ENCODE data around the gene NEDD4L.

The NEDD4L gene

DNA sequence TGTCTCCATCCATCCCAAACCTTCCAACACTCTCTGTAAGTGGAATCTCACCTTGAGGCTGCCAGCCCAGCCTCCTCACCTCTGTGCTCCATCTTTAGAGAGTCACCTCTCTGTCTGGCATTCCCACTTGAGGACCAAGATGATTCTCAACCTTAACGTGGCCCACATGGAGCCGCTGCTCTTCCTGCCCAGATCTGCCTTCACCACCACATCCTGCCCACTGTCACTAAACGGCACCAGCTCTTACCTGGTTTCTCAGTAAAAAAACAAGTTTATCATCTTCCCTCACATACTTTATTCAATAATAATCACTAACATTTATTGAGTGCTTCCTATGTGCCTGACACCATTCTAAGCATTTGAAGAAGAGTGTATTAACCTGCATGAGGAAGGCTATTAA, 80.4 kb downstream of the NEDD4L start:
- DNase-seq = no peak

DNA sequence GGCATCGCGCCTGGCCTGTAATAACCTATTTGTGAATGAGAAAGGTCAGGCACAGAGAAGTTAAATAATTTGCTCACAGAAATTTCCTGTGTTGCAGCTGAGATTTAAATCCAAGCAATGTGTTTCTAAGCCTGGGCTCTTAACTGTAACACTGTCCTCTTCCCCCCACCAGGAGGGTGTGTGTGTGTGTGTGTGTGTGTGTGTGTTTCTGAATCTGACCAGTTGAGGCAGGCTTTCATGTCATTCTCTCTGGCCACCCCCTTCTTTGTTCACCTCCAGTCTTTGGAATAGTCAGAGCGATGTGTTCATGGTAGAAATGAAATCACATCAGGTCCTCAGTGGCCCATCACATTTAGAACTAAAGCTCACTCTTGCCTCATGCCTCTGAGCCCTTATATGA, 81.2 kb downstream of the NEDD4L start:
- no peak for DNase-seq

DNA sequence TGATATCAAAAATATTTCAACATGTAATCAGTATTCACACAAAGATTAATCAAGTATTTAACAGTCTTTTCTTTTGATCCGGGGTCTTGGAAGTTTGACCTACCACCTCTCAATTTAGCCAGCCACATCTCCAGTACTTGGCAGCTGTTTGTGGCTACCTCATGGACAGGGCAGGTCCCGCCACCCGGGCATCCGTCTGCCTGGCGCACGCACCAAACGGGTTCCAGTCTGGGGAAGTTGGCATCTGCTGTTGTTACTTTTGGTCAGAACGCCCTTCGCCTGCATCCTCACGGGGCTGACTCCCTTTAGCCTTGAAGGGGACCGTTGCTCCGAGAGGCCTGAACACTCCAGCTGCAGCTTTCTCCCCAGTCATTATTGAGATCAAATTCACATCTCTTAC, 81.7 kb downstream of the NEDD4L start:
- DNase-seq = no peak

DNA sequence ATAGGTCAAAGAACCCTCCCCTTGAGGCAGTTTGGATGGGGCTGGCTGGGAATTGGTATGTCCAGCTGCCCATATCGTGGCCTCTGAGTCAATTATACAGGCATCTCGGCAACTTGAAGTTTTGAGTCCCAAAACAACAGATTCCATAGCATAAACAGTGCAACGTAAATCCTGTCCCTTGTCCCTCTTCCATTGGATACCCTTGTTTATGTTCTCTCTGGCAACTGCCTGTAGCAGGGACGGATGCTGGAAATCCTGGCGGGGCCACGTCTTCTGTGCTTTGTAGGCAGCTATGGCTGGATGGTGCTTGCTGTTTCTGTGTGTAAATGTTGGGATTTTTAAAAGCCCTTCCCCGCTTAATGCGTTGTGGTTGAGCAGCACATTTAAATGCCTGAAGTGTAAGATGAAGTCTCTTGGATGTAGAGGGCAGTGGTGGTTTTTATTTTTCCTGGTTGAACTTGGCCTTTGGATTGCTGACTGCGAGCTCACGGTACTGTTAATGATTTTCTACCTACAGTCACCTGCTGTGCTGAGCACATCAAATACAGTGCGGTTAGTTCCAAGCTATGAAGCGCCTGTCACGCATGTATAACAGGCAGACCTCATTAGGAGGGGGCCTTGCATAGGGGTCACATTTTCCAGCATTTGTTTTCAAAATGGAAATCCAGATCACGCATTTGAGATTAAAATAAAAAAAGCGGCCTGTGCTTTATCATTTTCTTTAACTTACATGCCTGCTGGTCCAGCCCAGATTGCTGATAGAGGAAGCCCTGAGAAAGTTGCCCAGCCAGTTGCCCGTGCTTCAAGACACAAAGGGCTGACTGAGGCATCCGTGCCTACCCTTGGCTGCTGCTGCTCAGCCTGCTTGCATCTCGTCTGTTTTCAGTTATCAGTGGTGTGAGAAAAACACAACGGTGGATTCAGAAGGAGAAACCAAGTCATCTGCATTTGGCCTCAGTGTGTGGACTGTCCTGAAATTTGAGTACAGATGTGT, 84.7 kb downstream of the NEDD4L start:
- no peak for DNase-seq

DNA sequence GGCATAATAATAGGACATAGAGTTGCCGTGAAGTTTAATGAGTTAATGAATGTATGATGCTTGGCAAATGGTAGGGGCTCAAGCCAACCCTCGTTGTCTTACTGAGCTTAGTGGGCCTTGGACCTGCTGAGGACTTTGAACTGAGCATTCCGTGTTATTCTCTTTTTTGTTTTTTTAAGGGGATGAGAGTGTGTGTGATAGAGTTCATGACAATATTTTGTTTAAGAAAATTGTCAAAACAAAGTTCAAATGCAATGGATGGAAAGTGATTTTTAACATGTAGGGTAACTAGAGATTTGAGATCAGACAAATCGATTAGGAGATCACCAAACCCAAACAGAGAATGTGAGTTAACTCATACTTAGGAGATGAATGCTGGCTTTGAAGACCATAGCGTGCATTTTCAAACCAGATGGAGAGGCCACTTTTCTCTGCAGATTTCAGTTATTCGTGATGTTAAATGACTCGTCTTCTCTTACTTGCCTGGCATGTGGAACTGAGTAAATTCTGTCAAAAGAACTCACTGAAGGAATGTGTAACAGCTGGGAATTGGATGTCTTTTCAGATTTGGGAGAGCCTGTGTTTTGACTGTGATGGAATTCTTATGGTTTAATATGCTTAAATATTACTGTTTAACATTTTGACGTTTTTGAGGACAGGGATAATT, 88.7 kb downstream of the NEDD4L start:
- no peak for DNase-seq

DNA sequence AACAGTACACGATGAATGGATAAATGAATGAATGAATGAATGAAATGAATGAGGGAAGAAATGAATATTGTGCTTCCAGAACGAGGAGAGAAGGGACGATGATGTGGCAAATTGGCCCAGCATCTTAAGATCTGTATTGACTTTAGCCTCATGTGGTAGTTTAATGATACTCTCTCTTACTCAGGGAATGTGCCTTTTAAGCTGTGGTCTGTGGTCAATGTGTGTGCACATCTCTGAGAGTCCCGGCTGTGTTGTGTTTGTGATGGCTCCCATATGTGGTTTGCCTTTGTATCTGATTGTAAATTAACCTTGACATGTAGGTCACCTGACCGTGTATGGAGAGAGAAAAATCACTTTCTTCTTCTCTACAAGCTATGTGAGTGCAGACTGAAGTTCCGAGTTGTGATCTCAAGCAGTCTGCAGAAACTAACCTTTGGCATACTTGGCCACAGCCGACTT, 91.2 kb downstream of the NEDD4L start:
- no peak for DNase-seq

DNA sequence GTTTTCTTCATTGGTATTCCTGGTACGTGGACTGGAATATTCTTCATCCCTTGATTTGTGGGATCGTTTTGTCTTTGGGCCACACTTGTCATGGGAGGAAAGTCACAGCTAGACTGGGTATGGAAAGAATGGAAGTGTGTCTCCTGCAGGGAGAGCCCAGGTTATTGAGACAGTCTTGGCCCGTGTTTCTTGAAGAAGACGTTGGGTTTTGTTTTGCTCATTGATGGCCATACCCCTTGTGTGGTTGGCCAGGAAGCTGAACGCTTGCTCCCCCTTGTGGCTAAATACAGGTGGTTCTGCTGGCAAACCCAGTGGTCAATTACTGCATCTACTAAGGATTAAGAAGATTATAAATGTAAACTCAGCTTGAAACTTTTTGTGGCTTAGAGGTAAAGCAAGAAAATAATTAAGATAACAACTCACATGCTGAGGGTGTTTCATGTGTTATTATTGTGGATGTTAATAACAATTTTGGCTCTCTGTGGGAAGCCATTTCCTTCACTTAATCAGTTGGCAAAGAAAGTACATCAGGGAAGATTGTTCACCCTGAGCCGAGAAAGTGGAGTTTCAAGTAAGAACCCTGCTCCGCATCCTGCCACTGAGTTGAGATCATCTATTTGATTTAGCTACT, 91.8 kb downstream of the NEDD4L start:
- DNase-seq = peak; percentile 15 to 34

DNA sequence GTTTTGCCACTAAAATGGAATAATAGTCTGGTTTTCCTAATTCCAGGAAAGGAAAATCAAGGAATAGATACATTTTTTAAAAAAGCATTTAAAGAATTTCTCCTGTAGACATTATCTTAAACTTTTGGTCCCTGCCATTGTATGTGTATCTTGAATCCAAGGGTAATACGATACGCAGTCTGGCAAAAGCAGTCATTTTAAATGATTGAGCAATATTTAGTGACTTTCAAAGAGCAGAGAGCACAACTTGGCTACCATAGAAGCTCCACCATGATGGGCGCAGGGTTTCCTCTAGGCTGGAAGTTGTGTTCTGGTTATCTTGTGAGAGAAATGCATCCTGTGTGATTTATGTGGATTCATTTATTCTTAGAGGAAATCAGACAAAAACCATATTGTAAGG, 92.9 kb downstream of the NEDD4L start:
- DNase-seq = no peak

DNA sequence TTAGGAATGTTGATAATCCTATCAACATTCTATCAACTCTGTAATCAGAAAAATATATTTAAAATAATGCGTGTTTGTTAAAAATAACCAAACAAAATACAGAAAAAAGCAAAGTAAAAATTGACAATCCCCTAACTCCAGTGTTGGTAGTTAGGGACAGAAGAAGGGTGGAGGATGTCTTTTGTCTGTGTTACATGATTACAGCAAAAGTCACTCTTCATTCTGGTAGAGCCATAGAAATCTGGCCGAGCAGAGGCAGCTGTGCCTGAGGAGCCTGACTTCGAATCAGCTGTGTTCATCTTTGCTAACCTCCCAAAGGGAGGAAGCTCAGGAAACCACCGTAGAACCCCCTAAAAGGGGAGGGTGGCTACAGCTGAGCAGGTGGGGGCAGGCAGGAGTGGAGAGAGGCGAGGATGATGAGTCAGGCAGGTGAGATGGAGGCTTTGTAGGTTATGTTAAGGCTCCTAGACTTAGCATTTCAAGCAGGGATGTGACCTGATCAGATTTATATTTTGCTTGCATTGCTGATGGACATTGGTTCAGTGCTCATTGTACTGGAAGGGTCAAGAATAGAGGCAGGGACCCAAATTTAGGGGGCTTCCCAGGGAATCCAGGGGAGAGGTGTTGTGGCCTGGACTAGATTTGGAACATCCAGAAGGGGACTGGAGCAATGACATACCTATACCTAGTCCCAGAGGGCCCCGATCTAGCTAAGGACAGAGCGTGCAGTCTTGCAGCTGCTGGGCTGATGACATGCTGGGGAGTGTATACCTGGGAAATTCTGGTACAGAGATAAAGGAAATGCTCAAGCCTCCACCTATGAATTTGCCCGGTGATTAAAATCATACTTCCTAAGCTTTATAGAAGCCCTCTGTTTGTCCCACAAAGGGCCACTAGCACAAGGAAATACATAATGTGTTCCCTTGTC, 95.7 kb downstream of the NEDD4L start:
- DNase-seq = no peak

DNA sequence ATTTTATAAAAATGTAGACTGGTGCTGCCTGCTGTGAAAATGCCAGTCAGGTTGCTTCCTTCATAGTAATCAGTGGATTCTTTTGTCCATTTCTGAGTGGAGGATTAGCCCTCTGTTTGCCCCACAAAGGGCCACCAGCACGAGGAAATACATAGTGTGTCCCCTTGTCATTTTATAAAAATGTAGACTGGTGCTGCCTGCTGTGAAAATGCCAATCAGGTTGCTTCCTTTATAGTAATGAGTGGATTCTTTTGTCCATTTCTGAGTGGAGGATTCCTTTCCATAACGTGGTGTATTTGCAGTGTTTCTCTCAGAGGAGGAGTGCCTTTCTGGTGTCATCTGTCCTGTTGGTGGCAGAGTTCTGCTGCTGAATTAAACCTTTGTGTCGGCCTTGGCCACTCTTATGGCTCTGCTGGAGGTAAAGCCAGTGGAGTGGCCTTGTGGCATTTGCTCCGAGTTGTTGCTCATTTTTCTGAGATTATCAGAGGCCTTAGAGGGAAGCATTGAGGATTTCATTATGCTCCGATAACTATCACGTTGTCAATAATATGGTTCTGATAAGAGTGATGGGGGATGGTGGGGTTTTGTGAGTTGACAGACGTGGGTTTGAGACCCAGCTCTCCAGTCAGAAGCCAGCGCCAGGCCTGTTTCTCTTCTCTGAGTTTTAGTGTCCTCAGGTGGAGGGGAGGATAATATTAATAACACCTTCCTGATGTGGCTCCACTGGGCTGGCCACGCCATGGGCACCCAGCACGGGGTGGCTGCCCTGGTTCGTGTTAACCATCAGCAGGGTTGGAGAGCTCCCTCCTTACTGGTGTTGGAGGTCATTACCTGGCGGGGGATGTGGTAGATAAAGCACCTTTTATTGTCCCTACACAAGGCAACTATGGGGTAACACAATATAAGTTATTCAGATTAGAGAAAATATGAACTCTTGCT, 96.6 kb downstream of the NEDD4L start:
- DNase-seq = no peak

DNA sequence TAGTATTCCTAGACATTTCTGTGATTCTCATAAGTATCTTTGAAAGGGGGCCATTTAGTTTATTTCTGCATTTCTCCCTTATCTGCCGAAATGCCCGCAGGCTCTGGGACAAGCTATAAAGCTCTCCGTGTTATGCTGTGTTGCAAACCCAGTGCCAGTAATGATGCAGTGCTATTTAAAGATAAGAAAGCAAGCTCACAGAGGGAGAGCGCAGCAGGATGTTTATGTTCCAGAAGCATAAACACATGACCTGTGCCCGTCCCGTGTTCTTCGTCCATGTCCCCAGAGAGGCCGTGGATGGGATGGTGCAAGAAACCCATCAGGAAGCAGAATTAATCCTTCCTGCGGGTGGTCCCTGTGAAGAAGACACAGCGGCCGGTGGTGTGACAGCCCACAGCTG, 99.4 kb downstream of the NEDD4L start:
- no peak for DNase-seq

DNA sequence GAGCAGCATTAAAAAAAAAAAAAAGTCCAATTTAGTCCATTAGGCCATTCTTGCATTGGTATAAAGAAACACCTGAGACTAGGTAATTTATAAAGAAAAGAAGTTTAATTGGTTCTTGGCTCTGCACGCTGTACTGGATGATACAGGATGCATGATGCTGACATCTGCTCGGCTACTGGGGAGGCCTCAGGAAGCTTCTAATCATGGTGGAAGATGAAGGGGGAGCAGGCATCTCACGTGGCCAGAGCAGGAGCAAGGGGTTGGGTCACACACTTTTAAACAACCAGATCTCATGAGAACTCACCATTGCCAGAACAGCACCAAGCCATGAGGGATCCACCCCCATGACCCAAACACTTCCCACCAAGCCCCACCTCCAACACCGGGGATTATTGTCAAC, 100.1 kb downstream of the NEDD4L start:
- no peak for DNase-seq

DNA sequence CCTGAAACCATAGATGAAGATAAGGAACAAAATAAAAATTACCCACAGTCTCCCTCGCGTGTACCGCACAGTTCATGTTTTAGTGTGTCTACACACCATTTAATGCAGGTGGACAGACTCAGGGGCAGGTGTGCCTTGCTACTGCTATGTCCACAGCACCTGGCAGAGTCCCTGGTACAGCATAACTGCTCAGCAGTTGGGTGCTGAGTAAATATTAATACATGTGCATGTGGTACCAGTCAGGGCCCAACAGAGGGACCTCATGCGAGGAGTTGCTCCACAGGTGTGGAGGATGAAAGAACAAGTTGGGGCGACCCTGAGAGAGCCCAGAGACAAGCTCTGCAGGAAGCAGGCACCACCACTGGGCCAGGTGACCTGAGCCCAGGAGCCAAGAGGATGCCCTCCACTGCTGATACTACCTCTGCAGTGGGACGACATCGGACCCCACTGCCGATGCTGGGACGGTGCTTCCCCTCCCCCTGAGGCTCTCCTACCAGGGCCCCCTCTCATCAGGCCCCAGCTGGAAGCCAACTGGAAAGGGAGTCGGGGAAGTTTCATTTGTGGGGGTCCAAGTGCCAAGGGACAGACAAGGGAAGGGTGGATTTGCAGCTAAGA, 100.8 kb downstream of the NEDD4L start:
- DNase-seq = no peak

DNA sequence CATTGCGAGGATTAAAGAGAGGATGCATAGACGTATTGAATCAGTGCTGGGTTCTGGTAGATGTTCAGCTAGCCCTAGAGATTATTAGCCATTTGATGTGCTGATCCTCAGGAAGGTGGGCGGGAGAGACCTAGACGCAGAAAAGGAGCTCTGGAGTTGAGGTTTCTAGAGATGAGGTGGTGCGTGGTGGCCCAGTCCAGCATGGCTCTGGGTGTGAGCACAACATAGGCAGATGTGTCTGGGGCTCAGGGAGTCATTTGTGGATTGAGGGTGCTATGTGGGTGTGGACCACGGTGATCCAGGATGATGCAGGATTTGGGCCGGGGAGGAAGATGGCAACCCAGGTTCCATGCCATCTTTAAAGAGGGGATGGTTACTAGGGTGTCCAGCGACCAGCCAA, 102.1 kb downstream of the NEDD4L start:
- no peak for DNase-seq

DNA sequence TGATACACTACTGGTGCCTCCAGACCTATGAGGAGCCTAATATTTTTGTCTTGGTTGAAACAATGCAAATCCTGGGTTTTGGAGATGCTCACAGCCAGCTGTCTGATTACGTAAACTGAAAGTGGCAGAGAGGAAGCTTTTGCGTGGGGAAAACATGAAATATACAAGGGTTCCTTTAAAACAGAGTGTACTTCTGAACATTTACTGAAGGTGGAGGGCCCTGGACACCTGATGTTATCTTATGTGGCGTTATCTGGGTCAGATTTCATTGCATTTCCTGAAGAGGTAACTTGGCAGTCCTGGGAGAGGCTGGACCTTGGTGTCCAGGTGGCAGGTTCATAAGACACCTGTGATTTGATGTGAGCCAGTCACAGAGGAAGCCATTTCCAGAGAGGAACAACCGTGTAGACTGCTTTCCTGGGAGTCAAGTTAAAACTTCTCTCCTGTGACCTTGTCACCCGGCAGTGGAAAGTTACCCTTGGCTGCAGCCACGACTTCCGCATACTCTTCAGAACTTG, 105.0 kb downstream of the NEDD4L start:
- no peak for DNase-seq

DNA sequence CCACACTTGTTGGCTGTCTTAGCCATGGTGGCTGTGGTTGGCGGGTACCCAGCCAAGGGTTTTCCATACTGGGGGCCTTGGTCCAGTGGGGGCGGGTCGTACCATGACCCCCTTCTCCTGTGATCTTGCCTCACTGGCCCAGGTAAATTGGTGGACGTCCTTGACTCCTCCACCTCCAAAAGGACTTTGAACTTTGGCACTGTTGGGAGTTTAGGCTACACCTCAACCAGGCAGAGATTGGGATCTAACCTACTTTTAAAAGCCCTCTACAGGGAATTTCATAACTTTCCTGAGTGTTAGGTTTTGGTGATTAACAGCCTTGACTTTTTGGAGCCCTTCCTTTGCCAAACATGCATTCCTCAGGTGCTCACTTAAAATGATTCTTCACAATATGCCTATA, 106.7 kb downstream of the NEDD4L start:
- DNase-seq = no peak

DNA sequence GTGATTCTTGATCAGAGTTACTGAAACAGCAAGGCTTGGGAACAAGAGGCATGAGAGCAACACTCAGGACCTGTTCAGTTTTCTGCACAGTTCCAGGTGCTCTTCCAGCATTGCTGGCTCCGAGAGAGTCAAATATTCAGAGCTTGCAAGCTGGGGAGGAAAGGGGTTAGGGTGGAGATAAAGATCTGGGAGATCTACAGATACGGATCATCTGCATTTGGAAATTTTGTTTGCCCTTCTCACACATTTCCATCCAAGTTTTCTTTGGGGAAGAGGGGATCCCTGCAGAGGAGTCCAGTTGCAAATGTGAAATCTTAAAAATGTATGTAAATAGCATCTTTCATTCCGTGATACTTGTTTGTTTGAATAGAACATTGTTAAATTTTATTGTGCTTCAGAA, 108.2 kb downstream of the NEDD4L start:
- no peak for DNase-seq

DNA sequence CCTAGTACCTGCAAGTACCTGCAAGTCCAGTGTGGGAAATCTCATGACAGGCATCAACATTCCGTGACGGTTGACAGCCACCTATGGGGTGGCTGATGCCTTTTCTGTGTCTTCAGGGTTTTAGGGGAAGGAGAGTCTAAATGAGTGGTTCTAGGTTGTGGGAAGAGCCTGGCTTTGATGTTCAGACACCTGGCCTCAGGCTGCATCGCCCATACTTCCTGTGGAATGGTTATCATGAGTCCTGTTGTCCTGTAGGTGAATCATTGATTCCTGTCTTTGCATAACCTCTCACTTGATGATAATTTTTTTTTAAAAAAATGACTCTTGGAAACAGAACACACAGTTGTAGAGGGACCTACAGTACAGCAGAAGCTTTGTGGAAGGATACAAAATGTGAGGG, 108.9 kb downstream of the NEDD4L start:
- DNase-seq = no peak

DNA sequence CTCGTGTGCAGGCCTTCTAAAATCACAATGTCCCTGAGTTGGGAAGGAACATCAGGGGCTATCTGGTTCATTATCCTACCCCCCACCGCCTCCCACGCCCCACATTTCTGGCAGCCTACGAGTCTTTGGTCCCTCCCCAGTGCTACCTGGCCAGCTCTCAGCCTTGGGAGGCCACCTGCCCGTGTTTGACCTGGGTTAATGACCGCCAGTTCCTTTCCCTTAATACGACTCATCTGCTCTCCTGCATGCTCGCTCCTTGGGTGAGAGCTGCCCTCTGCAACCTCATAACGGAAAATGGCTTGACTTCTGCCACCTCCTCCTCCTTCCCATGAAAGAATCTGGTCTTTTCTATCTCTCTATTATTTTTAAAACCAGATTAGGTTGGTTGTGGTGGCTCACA, 112.5 kb downstream of the NEDD4L start:
- DNase-seq = no peak

DNA sequence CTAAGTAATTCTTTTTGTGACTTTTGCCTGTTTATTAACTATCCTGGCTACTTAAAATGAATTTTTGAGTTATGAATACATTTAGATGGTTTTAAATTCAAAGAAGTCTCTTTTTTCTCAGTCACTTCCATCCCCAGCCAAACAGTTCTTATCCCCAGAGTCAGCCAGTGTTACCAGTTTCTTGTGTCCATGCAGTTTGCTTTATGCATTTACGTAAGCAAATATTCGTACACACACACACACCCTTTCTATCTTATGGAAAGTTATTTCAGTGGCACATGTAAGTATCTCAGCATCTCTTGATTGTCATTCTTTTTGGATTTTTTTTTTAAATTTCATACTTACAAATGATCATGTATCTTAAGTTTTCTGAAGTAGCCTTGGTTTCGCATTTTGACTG, 113.2 kb downstream of the NEDD4L start:
- no peak for DNase-seq

DNA sequence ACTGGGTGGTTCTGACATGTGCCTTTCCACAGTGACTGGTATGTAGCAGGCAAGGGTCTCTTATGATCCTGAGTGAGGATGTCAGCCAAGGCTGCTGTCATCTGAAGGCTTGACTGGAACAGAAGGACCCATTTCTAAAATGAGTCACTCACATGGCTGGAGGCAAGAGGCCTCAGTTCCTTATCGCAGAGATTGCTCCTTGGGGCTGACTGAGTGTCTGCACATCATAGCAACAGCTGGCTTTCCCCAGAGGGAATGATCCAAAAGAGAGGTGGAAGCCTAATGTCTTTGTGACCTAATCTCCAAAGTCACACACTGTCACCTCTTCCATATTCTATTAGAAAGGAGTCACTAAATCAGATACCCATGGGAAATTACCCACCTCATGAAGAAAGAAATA, 114.0 kb downstream of the NEDD4L start:
- no peak for DNase-seq
